ENCODE measurements around the gene MTCH1. TPM values are rescaled to one million over a fixed set of nuclear protein-coding genes. Genes with fewer than 3 reads are reported as not detected.

The MTCH1 gene
- total RNA-seq, 1 donor from 2014 or later, result 133 TPM

DNA sequence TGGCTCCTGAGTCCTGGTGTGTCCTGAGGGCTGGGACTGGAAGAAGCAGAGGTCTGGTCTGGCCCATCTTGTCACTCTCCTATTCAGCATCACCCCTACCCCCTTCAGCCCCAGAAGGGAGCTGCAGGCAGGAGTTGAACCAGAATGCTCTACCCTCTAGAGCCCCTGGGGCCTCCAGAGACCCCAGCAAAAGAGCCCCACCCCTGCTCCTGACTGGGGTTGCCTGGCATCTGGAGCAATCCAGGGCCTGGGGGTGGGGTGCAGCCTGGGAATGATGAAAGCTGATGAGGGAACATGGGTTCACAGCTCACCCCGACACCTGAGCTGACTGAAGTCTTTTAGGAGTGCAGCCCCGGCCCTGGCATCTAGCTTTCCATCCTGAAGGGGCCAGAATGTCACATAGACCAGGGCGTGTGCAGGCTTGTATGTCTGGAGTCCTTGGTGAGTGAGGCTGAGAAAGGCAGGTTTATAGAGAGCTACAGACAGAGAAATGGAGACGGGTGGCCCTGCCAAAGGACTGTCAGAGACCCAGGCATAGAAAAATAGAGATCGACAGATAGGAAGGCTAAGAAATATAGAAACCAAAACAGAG is 31.7 kb upstream of the MTCH1 start:
- H3K36me3 Mint-ChIP-seq (ENCODE audit: low read depth), result peaks cover 91% of the 10 kb centered on the region
- H3K27ac Mint-ChIP-seq, result peak overlapping the region; percentile 73
- intact Hi-C loops (cut with micrococcal nuclease), result loop anchor here (1.0 kb wide), 8 partner anchors 10 to 251 kb away; partner anchors contain the start of gene C6orf89
- H3K4me1 Mint-ChIP-seq, result peaks cover 31% of the 10 kb centered on the region
- H3K9me3 Mint-ChIP-seq, result no peaks in the 10 kb centered on the region
- ChIA-PET POLR2A (interaction anchor here (0.5 to 24.7 kb wide), 18 partner anchors 12 to 259 kb away, joined by 3 to 519 read pairs (median 9); partner anchors contain the start of genes C6orf89, FGD2, MTCH1 and PIM1), CTCF (interaction anchor here (0.7 to 10.6 kb wide), 42 partner anchors 8 to 402 kb away, joined by 3 to 185 read pairs (median 6); partner anchors contain the start of genes C6orf89, FGD2, MTCH1 and PI16)
- no peak overlapping the region for H3K4me3 Mint-ChIP-seq
- H3K27me3 Mint-ChIP-seq, result no peaks in the 10 kb centered on the region
- TF ChIP-seq, protein P1, sequence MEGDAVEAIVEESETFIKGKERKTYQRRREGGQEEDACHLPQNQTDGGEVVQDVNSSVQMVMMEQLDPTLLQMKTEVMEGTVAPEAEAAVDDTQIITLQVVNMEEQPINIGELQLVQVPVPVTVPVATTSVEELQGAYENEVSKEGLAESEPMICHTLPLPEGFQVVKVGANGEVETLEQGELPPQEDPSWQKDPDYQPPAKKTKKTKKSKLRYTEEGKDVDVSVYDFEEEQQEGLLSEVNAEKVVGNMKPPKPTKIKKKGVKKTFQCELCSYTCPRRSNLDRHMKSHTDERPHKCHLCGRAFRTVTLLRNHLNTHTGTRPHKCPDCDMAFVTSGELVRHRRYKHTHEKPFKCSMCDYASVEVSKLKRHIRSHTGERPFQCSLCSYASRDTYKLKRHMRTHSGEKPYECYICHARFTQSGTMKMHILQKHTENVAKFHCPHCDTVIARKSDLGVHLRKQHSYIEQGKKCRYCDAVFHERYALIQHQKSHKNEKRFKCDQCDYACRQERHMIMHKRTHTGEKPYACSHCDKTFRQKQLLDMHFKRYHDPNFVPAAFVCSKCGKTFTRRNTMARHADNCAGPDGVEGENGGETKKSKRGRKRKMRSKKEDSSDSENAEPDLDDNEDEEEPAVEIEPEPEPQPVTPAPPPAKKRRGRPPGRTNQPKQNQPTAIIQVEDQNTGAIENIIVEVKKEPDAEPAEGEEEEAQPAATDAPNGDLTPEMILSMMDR (IDR thresholded peaks at IDR 0.05), result no peak
- DNase-seq (no peak), ATAC-seq (ENCODE audit: low read depth) (no peak)

DNA sequence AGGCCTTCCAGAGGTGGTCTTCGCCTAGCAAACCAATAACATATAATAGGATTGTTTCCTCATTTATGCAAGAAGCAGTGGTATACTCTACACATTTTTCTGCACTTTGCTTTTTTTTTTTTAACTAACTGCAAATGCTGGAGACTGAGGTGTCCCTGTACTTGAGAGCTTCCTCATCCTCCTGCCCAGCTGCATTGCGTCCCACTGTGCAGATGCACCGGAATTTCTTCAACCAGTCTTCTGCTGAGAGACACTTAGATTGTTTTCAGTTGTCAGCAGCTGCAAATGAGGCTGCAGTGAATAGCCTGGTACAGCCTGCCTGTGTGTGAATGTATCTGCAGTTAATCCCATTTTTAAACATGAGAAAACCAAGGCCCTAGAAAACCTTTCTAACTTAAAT is 31.0 kb upstream of the MTCH1 start:
- H3K27ac Mint-ChIP-seq, result peak overlapping the region; percentile 56
- intact Hi-C loops (cut with micrococcal nuclease), result no loop called here
- no peak for DNase-seq
- POLR2A ChIA-PET, result interaction anchor here (1.6 to 24.7 kb wide), 7 partner anchors 11 to 253 kb away, joined by 4 to 519 read pairs (median 30); partner anchors contain the start of genes C6orf89, FGD2, MTCH1 and PIM1
- TF ChIP-seq, protein P1 (IDR thresholded peaks at IDR 0.05), result no peak
- no peaks in the 10 kb centered on the region for H3K9me3 Mint-ChIP-seq
- peaks cover 31% of the 10 kb centered on the region for H3K4me1 Mint-ChIP-seq
- no peak overlapping the region for H3K4me3 Mint-ChIP-seq
- no peak for ATAC-seq (ENCODE audit: low read depth)
- no peaks in the 10 kb centered on the region for H3K27me3 Mint-ChIP-seq
- peaks cover 91% of the 10 kb centered on the region for H3K36me3 Mint-ChIP-seq (ENCODE audit: low read depth)
- CTCF ChIA-PET, result interaction anchor here (1.5 to 10.6 kb wide), 9 partner anchors 11 to 256 kb away, joined by 3 to 185 read pairs (median 60); partner anchors contain the start of genes C6orf89, FGD2, MTCH1 and PIM1

DNA sequence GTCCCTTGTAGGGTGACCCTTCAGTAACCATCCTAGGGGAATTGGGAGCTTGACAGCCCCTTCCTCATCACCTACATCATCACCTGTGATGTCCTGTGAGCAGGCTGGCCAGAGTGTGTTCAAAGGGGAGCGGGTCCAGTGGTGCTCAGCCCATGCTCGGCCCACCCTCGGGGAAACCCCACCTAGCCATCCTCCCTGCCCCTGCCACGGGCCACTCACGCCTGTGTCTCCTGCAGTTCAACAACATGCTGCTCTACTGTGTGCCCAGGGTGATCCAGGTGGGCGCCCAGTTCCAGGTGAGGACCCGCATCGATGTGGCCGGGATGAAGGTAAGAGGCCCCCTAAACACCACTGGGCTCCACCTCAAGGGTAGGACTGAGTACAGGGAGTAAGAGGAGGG is 29.5 kb upstream of the MTCH1 start:
- DNase-seq (no peak), ATAC-seq (ENCODE audit: low read depth) (no peak)
- intact Hi-C loops (cut with micrococcal nuclease), result no loop called here
- peak overlapping the region; percentile 42 for H3K27ac Mint-ChIP-seq
- H3K27me3 Mint-ChIP-seq, result no peaks in the 10 kb centered on the region
- CTCF ChIA-PET, result interaction anchor here (0.7 to 10.6 kb wide), 4 partner anchors 38 to 250 kb away, joined by 3 to 185 read pairs (median 4); partner anchors contain the start of gene C6orf89
- peaks cover 91% of the 10 kb centered on the region for H3K36me3 Mint-ChIP-seq (ENCODE audit: low read depth)
- no peak overlapping the region for H3K4me3 Mint-ChIP-seq
- TF ChIP-seq, protein P1 (IDR thresholded peaks at IDR 0.05), result no peak
- peaks cover 37% of the 10 kb centered on the region for H3K4me1 Mint-ChIP-seq
- H3K9me3 Mint-ChIP-seq, result no peaks in the 10 kb centered on the region
- POLR2A ChIA-PET, result interaction anchor here (0.7 to 1.9 kb wide), 4 partner anchors 9 to 36 kb away, joined by 3 to 6 read pairs (median 4); partner anchors contain the start of gene FGD2

DNA sequence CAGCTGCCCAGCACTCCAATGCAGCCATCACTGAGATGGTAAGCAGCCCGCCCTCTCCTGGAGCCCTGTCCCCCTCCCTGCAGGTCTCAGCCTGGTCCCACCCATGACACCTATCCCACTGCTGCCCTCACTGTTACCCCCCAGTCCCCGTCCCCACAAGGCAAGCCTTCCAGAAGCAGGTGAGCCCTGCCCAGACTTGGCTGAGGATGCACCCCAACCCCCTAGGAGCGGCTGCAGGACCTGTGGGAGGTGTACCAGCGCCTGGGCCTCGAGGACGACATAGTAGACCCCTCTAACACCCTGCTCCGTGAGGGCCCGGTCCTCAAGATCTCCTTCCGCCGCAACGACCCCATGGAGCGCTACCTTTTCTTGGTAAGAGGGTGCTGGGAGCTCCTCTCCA is 28.7 kb upstream of the MTCH1 start:
- CTCF ChIA-PET, result interaction anchor here (1.1 kb wide), 1 partner anchor 249 kb away, joined by 3 read pairs; no protein-coding TSS in a partner anchor
- H3K4me1 Mint-ChIP-seq, result peaks cover 46% of the 10 kb centered on the region
- peaks cover 91% of the 10 kb centered on the region for H3K36me3 Mint-ChIP-seq (ENCODE audit: low read depth)
- H3K27ac Mint-ChIP-seq, result peak overlapping the region; percentile 41
- no peak for ATAC-seq (ENCODE audit: low read depth)
- no peaks in the 10 kb centered on the region for H3K27me3 Mint-ChIP-seq
- POLR2A ChIA-PET, result interaction anchor here (0.8 to 1.9 kb wide), 3 partner anchors 8 to 30 kb away, joined by 3 to 6 read pairs (median 6); no protein-coding TSS in a partner anchor
- no peaks in the 10 kb centered on the region for H3K9me3 Mint-ChIP-seq
- H3K4me3 Mint-ChIP-seq, result no peak overlapping the region
- intact Hi-C loops (cut with micrococcal nuclease), result no loop called here
- no peak for DNase-seq
- TF ChIP-seq, protein P1 (IDR thresholded peaks at IDR 0.05), result no peak

Data from activated B cell treated with CpG ODN at 0.5 μM for 24 hours (primary cell).